ENCODE data around the gene MICAL3.
"Not testable (repeated sequence)": the region's sequence is repeated elsewhere in the genome, so short reads cannot be mapped to it uniquely, and the experiment has no call there.

MICAL3 gene

DNA sequence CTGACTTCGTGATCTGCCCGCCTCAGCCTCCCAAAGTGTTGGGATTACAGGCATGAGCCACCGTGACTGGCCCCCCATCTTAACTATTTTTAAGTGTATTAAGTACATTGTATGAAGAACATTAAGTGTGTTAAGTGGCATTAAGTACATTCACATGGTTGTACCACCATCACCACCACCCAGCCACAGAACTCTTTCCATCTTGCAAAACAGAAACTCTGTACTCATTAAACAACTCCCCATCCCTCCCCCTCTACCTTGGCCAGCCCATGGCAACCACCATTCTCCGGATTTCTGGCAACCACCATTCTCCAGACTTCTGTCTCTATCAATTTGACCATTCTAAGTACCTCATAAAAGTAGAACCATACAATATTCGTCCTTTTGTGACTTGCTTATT lies 35.6 kb upstream of the MICAL3 start:
- DNase-seq = no peak

DNA sequence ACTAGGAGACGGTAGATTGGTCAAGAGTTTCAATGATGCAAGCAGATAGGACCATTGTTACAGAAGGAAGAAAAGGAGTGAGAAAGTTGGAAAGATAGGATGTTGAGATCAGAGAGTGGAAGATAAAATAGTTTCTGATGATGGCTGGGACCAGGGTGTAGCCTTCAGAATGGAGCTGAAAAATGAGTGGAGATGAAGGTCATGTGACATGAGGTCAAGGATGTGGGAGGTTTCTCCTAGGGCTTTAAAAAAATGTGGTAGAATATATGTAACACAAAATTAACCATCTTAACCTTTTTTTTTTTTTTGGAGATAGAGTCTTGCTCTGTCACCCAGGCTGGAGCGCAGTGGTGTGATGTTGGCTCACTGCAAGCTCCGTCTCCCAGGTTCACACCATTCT lies 35.1 kb upstream of the MICAL3 start:
- no peak for DNase-seq

DNA sequence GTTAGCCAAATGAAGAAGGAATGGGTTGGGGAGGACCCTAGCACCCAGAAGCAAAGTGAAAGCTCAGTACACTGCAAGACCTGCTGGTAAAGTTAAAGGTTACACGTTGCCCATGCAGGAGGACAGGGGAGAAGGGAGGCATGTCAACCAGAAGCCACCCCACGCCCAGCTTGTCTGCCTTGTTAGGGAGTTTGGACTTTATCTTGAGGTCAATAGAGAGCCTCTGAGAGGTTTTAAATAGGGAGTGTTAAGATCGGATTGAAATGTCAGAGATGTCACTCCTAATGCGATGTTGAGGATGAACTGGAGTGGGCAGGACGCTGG lies 34.7 kb upstream of the MICAL3 start:
- DNase-seq = no peak

DNA sequence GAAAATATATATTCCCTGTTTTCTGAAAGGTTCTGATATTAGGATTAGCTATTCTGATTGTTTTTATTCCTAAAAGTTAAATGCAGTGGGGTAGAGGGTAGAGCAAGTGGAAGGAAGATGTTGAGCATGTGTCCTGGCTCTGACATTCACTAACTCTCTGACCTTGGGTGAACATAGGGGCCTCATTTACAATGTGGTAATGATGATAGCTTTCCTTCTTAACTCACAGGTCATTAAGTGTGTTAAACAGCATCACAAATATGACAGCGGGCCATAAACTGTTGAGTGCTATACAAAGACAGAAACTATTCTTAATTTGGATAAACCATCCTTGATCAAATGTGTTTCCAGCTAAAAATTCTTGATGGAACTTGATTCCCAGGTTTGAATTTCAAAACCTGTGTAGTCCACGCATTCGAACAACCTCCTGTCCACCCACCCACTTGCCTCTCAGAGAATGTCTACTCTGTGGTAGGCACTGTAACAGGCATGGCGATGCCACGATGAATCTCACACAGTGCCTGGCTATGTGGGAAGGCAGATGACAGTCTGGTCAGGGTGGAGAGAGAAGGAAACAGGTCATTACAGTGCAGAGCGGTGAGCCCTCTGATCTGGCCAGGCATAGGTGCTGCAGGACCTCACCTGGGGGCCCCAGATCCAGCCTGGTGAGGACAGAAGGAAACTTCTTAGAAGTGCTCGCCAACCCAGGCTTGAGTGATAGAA lies 34.2 kb upstream of the MICAL3 start:
- DNase-seq = no peak

DNA sequence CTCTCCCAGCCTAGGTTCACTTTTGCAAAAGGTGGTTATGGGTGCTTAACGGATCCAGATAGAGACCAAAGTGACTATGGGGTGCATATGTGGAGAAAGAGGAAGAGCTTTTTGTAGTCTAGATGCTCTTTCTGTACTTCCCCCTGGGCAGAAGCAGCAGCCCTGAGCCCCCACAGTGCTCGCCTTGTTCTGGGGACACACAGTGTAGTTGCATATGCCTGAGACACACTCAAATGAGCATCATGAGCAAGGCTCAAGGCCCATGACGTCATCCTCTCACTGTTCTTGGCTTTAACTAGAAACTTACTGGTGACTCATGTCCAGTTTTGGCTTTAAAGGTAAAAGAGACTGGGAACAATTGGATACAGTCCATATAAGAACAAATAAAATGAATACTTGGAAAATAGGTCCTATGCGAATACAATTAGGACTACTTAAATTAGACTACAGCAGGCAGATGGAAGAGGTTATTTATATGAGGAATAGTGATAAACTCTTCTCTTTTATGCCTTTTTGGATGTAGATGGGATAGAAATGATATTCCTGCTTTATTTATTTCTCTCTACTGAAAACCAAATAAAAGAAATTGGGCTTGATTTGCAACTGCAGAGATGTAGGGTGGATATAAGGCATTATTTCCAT lies 33.3 kb upstream of the MICAL3 start:
- DNase-seq = no peak

DNA sequence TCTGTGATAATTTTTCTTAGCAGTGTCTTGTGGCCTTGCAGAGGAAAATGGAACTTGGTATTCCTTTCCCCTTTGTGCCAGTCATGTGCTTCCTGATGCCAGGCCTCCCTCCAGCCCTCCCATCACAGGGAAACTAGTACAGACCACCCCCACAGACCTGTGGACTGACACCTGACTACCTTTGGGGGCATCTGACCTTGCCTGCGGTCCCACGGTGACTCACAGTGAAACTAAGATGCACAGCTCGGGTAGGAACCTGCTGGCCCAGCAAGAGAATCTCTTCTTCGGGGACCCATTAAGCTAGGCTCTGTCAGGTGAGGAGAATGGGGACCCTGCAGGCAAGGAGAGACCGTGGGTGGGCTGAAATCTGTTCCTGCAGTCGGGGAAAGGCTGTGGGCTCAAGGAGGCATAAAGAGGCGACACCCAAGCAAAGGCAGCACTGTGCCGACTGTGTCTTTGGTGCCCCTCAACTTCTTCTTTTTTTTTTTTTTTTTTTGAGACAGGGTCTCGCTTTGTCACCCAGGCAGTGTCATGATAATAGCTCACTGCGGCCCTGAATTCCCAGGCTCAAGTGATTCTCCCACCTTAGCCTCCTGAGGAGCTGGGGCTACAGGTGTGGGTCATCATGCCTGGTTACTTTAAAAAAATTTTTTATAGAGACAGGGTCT lies 32.6 kb upstream of the MICAL3 start:
- DNase-seq = no peak

DNA sequence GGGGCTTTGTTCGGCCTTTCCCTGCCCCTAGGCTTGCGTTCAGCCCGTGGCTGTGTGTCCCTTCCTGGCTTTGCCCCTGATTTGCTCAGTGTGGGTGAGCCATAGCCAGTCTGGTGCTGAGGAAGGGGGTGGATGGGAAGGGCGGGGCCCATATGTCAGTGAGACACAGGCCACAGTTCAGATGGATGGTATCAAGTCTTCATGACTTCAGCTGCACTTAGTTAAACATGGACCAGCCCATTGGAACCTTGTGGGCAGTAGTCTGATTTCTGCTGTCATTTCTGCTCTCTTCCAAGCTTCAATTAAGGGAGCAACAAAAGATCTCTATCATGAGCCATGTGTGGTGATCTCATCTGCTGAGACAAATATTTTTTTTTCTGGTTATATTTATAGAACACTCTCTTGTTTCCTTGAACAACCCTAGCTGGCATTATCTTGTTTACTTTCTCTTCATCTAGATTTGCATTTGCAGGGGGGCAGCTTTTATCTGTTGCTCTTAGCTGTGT lies 31.9 kb upstream of the MICAL3 start:
- DNase-seq = no peak

DNA sequence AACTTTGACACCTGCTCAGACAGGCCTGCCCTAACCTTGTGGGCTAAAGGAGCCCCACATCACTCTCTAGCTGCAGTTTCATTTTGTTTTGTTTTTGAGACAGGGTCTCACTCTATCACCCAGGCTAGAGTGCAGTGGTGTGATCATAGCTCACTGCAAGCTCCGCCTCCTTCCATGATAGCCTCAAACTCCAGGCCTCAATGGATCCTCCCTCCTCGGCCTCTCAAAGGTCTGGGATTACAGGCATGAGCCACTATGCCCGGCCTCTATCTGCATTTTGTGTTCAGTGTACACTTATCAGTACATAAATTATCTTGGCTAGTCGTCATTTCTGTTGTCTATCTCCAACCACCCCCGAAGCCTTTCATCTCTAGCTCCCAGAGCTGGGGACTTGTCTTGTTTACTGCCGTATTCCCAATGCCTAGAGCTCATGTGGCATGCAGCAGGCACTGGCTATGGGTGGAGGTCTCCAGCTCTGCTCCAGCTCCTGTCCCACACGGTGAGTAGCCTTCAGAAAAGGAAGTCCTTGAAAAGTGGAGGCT lies 31.3 kb upstream of the MICAL3 start:
- no peak for DNase-seq

DNA sequence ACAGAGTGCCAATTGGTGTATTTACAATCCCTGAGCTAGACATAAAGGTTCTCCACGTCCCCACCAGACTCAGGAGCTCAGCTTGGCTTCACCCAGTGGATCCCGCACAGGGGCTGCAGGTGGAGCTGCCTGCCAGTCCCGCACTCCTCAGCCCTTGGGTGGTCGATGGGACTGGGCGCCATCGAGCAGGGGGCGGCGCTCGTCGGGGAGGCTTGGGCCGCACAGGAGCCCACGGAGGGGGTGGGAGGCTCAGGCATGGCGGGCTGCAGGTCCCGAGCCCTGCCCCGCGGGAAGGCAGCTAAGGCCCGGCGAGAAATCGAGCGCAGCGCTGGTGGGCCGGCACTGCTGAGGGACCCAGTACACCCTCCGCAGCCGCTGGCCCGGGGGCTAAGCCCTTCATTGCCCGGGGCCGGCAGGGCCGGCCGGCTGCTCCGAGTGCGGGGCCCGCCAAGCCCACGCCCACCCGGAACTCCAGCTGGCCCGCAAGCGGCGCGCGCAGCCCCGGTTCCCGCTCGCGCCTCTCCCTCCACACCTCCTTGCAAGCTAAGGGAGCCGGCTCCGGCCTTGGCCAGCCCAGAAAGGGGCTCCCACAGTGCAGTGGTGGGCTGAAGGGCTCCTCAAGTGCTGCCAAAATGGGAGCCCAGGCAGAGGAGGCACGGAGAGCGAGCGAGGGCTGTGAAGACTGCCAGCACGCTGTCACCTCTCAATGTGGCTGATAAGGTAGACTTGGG lies 29.0 kb upstream of the MICAL3 start:
- not testable (repeated sequence) for DNase-seq

DNA sequence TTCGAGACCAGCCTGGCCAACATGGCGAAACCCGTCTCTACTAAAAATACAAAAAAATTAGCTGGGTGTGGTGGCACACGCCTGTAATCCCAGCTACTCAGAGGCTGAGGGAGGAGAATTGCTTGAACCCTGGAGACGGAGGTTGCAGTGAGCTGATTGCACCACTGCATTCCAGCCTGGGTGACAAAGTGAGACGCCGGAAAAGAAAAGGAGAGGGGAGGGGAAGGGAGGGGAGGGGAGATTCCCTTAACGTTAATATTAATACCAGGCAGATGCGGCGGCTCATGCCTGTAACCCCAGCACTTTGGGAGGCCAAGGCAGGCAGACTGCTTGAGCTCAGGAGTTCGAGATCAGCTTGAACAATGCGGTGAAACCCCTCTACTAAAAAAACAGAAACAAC lies 26.8 kb upstream of the MICAL3 start:
- DNase-seq = not testable (repeated sequence)

DNA sequence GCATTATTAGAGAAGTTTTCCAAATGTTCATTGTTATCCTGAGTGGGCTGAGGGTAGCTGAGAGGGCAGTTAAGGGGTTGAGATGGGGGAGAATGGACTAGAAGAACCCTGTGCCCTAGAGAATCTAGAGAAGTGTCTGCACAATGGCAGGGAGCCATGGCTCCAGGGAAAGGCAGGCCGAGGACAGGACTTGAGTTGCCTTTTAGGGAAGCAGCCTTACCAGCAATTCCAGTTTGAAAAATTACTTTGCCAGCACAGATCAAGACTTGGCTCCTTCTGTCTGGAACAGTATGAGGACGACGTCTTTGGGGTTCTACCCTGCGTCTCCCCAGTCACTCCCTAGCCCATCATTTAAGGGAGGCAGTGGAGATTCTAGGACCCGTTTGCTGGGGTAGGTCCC lies 25.7 kb upstream of the MICAL3 start:
- DNase-seq = no peak

DNA sequence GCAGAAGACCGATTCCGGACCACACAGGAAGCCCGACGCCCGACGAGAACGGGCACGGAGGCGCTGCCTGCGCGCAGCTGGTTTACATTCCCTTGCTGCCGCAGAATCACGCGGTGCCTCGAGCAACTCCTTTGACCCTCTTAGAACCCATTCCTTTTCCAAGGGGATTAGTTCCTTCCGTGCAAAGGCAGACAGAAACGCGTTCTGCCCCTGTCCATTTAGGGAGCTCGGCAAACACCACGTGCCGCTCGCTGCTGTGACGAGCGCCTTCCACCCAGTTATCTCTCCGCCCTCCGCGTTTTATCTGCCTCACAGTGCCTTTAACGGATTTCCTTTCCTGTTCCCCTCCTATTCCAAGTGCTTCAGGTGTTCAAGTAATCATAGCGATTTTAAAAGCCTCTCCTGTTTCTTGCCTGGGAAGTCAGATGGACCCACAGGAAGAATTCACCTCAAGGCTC lies 24.1 kb upstream of the MICAL3 start:
- no peak for DNase-seq

DNA sequence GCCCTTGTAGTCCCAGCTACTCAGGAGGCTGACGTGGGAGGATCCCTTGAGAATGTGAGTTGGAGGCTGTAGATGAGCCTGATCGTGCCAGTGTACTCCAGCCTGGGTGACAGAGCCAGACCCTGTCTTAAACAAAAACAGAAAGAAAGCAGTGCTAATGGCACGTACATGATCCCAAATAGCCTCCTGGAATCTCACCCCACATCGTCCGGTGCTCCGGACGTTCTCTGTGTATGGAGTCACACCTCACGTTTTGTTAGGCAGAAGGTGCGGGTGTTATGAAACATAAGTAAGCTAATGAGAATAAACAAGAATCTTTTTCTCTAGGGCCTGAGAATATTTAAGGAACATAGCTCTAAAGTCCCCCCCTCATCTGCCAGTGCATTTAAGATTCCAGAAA lies 23.7 kb upstream of the MICAL3 start:
- no peak for DNase-seq

DNA sequence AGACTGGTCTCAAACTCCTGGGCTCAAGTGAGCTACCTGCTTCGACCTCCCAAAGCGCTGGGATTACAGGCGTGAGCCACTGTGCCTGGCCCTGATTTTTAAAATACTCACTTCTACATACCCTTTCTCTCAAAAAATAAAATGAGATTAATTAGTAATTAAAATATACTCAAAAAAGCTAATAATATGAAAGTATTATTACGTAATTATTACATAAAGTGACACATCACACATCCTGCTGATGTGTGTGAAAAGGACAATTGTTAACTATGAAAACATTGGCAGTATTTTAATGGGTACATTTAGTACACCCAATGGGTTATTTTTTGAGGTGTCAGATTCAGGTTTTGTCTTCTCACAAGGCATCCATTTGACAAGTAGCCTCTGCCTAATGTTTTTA lies 21.4 kb upstream of the MICAL3 start:
- DNase-seq = no peak

DNA sequence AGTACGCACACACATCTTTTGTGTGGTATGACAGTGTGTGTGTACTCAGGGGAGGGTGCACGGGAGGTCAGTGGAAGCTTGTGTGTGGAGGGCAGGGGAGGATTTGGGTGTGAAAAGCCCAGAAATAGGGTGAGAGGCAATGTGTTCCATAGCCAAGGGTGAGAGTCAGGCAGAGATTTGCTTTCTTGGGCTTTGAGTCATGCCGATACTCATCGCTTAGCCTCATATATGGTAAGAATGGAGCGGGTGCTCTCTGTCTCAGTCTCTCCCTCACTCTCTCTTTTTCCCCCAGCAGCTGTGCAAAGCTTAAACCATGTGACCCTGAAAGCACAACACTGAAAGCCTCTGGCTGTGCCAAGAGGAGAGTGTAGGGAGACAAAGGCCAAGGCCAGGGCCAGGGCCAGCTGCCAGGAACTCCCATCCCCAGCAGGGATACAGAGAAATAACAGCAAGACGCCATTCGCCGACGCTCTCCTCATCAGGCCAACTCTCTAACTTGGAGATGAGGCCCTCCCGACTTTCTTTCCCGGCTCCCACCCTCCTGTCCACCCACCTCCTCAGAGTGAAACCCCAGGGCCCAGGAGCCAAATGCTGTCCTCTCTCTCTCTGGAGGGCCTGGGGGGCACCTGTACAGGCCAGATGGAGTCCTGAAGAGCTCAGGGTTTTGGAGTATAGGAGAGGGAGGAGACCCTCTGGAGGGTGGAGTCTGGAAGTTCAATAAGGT lies 20.3 kb upstream of the MICAL3 start:
- no peak for DNase-seq

DNA sequence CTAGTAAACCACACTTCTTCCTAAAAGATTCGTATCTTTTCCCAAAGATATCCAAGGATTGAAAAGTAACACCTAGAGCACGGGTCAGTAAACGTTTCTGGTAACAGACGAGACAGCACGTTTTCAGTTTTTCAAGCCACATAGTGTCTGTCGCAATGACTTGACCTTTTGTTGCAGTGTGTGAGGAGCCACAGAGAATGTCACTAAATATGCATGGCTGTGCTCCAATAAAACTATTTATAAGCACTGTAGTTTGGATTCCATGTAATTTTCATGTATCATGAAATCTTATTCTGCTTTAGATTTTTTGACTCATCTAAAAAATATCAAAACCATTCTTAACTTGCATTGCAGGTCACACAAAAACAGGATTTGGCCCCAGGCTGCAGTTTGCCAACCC lies 18.3 kb upstream of the MICAL3 start:
- DNase-seq = no peak

DNA sequence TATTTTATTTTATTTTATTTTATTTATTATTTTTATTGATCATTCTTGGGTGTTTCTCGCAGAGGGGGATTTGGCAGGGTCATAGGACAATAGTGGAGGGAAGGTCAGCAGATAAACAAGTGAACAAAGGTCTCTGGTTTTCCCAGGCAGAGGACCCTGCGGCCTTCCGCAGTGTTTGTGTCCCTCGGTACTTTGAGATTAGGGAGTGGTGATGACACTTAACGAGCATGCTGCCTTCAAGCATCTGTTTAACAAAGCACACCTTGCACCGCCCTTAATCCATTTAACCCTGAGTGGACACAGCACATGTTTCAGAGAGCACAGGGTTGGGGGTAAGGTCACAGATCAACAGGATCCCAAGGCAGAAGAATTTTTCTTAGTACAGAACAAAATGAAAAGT lies 16.5 kb upstream of the MICAL3 start:
- not testable (repeated sequence) for DNase-seq

DNA sequence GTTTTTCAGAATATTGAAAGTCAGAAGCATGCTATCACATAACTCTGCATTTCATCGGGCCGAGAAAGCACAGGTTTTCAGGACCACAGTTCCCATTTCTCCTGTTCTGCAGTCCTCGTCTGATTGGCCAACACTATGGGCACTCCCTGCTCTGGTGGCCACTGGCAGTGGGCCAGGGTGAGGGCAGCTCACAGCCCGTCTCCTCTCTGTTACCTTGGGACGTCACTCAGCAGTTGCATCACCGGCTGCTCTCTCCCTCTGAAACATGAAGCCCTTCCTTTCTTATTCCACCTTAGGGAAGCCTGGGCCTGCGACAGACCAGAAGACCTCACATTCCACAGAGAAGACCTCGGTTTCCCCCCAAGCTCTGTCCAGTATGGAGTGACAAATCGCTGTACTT lies 11.4 kb upstream of the MICAL3 start:
- no peak for DNase-seq

DNA sequence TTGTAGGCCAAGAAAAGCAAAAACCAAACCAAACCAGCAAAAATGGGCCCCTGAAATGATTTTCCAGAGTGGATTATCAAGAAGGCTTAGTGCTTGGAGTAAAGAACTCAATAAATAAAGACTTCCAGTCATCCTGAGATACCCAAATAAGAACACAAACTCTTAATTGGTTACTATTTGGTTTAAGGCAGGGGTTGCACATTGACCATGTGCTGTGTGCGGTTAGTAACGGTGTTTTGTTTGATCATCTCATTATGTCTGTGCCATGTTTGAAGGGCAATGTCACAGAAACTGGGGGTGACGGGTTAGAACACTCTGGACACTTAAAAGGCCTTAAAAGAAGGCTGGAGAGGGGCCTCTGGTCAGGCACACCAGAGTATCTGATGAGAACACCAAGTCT lies 9.7 kb upstream of the MICAL3 start:
- DNase-seq = no peak

DNA sequence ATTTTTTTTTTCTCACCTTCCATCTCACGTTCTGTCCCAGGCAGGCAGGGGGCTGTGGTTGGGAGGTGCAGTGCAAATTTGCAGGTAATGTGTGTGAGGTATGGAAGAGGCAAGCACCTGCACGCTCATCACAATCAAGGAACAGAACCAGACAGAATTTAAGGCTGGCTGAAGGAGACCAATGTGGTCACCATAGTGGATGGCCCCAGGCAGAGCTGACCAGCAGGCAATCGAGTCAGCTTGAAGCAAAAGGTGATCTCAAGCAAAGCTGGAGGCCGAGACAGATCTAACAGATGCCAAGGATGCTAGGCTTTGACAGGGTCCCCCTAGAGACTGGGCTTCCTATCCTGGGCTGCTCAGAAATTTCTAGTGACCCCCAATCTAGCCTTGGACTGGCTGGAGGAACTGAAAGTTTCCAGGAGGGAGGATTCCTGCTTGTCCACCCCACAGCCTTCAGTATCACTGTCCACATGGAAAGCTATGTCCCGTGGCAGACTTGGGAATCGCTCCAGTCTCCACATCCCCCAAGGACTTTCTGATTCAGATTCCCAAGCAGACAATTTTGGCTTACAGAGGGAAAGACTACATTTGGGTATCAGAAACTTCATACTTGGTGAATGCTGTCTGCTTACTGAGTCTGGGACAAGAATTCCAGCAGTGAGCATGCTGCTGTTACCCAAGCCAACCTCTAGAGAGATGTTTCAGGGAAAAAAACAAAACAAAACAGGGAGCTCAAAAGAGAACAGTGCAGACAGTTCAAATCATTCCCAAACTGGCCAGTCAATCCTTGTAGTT lies 9.0 kb upstream of the MICAL3 start:
- DNase-seq = no peak

DNA sequence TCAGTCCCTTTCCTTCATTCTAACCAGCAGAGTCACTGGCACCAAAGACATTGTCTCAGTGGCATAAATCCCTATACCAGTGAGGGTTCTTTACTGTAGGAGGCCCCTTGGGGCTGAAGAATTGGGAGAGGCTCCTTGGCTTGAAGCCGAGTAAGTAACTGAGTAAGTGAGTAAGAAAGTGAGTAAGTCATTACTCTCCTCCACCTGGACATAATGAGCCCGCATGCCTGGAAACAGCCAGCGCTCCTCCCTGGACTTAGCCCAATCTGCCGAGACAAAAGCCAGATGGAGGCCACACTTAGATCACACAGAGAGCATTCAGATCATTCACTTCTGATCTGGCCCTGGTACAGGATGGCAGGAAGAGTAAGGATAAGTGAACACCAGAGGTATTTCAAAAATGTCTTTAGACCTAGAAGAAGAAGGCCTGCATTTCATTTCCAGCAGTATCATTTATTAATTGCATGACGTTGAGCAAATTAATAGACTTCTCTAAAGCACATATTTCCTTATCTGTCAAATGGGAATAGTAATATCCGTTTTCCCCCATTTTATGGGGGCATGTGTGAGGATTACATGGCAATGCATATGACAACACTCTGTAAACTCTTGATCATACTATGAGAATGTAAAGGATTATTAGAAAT lies 8.2 kb upstream of the MICAL3 start:
- no peak for DNase-seq

Measured in activated CD8-positive, alpha-beta memory T cell treated with anti-CD3 and anti-CD28 coated beads for 24 hours (primary cell).